H1 (cell line): ENCODE results near the gene DLGAP5. TPM values are rescaled to one million over a fixed set of nuclear protein-coding genes. Genes with fewer than 3 reads are reported as not detected.

Experiments
- CHD7 ChIP-seq: fragments of 300-600 bp; sonication (generic); IDR thresholded peaks from 2 replicates; pipeline ENCODE4 v1.7.1; 2012; ENCODE audit warnings: low read length, moderate library complexity, mild to moderate bottlenecking, inconsistent platforms; ENCODE audit not compliant: insufficient replicate concordance
- polyA plus RNA-seq, 7 experiments: library from polyadenylated mRNA; depleted of rRNA in 3 of 7; stranded (reverse) in 5 of 7; unstranded in 2 of 7; fragments of >200 nt in 5 of 7; fragments of 200-250 nt in 2 of 7; gene quantifications; 1 replicate in 5 of 7; 2 replicates in 1 of 7; 4 replicates in 1 of 7; pipeline versions ENCODE4 v1.2.1 to v1.2.3, GENCODE V29; 2011 to 2013; ENCODE audit warnings: missing spikeins in 2 of 7, mixed read lengths in 2 of 7
- total RNA-seq: library from RNA; stranded (reverse); fragmentation: NEBNext Ultra II Directional; extraction: Animal tissue kit (Norgen Biotek cat#: 25700); gene quantifications from 2 replicates; pipeline ENCODE4 v1.2.1, GENCODE V29; 2021

Gene DLGAP5
- total and polyA plus RNA-seq, 2 of the 8 experiments (the other 6 are each of a cell fraction or from before 2014, with no cell fraction given): 16.9 to 155 TPM

- no peak for TF ChIP-seq CHD7
These were observed 30.6 kb upstream of the DLGAP5 start (continued) for GRCh38 chr14:55221968-55222367.
